ENCODE data around the gene RLN3. TPM values are rescaled to one million over a fixed set of nuclear protein-coding genes. Genes with fewer than 3 reads are reported as not detected.
A peak's percentile ranks its signal among the peaks of the same experiment; 100 is the strongest.
"Not testable (repeated sequence)": the region's sequence is repeated elsewhere in the genome, so short reads cannot be mapped to it uniquely, and the experiment has no call there.

The RLN3 gene
- total and polyA plus RNA-seq, 10 of the 15 experiments (the other 5 are each of a cell fraction or from before 2014, with no cell fraction given) = not detected

GRCh38 chr19:14033946-14034345 is 6.0 kb downstream of the RLN3 start:
- H3K4me3 ChIP-seq = peak overlapping the region; percentile 28
- TF ChIP-seq NFXL1 (IDR thresholded peaks at IDR 0.05; ENCODE audit: borderline replicate concordance) (peak; percentile 79; the same call in 1 of the 2 replicates), SMARCA5 (IDR thresholded peaks at IDR 0.05) (peak; percentile 79; the same call in 1 of the 2 replicates), BMI1 (IDR thresholded peaks at IDR 0.05; ENCODE audit: borderline replicate concordance) (no peak), ZNF217 (IDR thresholded peaks at IDR 0.05) (peak; percentile 77; the same call in 1 of the 2 replicates)
- TSS peak; percentile 83 for BruUV-seq (replicated peaks)
- H3K4me2 ChIP-seq (ENCODE audit: control insufficient read depth, insufficient read depth) = peak overlapping the region; percentile 44; the same call in 1 of the 2 replicates
- H3K4me1 ChIP-seq (ENCODE audit: control insufficient read depth, insufficient read depth, low read length) = peaks cover 8% of the 10 kb centered on the region
- H4K20me1 ChIP-seq (ENCODE audit: control insufficient read depth, insufficient read depth) = no peaks in the 10 kb centered on the region
- H3K9ac ChIP-seq (ENCODE audit: control insufficient read depth, insufficient read depth, low read length) = no peak overlapping the region
- CTCF ChIA-PET = interaction anchor here (1.2 to 4.4 kb wide), 5 partner anchors 10 to 56 kb away, joined by 3 to 38 read pairs (median 11); partner anchors contain the start of genes MISP3 and RFX1
- H3K9me3 ChIP-seq (replicated peaks; ENCODE audit: control insufficient read depth, insufficient read depth, low read length) = no peaks in the 10 kb centered on the region; the same call in 2 of the 3 replicates
- H3K79me2 ChIP-seq (ENCODE audit: control insufficient read depth, insufficient read depth, low read length) = peaks cover 10% of the 10 kb centered on the region
- SMC1A ChIA-PET (ENCODE audit: uncharacterized antibody, unreplicated experiment) = interaction anchor here (0.8 to 1.5 kb wide), 3 partner anchors 46 to 152 kb away, joined by 3 to 5 read pairs (median 3); no protein-coding TSS in a partner anchor
- no peak overlapping the region for H3K27ac ChIP-seq (ENCODE audit: control insufficient read depth, insufficient read depth)
- no peaks in the 10 kb centered on the region for H3K27me3 ChIP-seq (replicated peaks in 1 of 2; ENCODE audit: control insufficient read depth in 2 of 2, insufficient read depth in 2 of 2, low read length in 1 of 2)
- POLR2A ChIA-PET = interaction anchor here (0.6 to 1.5 kb wide), 3 partner anchors 11 to 554 kb away, joined by 3 to 4 read pairs (median 3); no protein-coding TSS in a partner anchor
- DNase-seq (ENCODE audit: low read depth, low spot score) (no peak), ATAC-seq (no peak), FAIRE-seq (no peak)
- H2AFZ ChIP-seq (ENCODE audit: control insufficient read depth, low read depth, low read length) = no peak overlapping the region
- in situ Hi-C loops (cut with MboI) = no loop called here
- 100% methylated on average over 2 of the region's 2 CpGs for WGBS (ENCODE audit: insufficient coverage, insufficient replicate concordance, low lambda C conversion rate, missing lambda C conversion rate)
- intact Hi-C loops (cut with micrococcal nuclease; ENCODE audit: unreplicated experiment) = loop anchor here (5.0 to 10.0 kb wide), 2 partner anchors 49 to 82 kb away; partner anchors contain the start of gene DCAF15
- H3K36me3 ChIP-seq (ENCODE audit: control insufficient read depth in 2 of 2, insufficient read depth in 2 of 2, low read length in 1 of 2) = peaks cover 0 to 3% of the 10 kb centered on the region in 2 experiments; a peak in 1 of 4 replicates
- RAD21 ChIA-PET (ENCODE audit: unreplicated experiment) = interaction anchor here (3.0 to 3.4 kb wide), 2 partner anchors 39 to 153 kb away, joined by 15 to 24 read pairs; partner anchors contain the start of gene MISP3

- SMC1A ChIA-PET (ENCODE audit: uncharacterized antibody, unreplicated experiment); H2AFZ ChIP-seq (ENCODE audit: control insufficient read depth, low read depth, low read length); H3K4me3 ChIP-seq; H3K9me3 ChIP-seq (replicated peaks; ENCODE audit: control insufficient read depth, insufficient read depth, low read length); H3K79me2 ChIP-seq (ENCODE audit: control insufficient read depth, insufficient read depth, low read length); BruUV-seq (replicated peaks); H3K4me2 ChIP-seq (ENCODE audit: control insufficient read depth, insufficient read depth); H3K27ac ChIP-seq (ENCODE audit: control insufficient read depth, insufficient read depth); H3K4me1 ChIP-seq (ENCODE audit: control insufficient read depth, insufficient read depth, low read length); H4K20me1 ChIP-seq (ENCODE audit: control insufficient read depth, insufficient read depth); H3K36me3 ChIP-seq (ENCODE audit: control insufficient read depth in 2 of 2, insufficient read depth in 2 of 2, low read length in 1 of 2); DNase-seq (ENCODE audit: low read depth, low spot score); ATAC-seq; H3K9ac ChIP-seq (ENCODE audit: control insufficient read depth, insufficient read depth, low read length); H3K27me3 ChIP-seq (replicated peaks in 1 of 2; ENCODE audit: control insufficient read depth in 2 of 2, insufficient read depth in 2 of 2, low read length in 1 of 2); in situ Hi-C loops (cut with MboI); FAIRE-seq: not testable (repeated sequence)
- WGBS (ENCODE audit: insufficient coverage, insufficient replicate concordance, low lambda C conversion rate, missing lambda C conversion rate) = 99% methylated on average over 12 of the region's 12 CpGs
- CTCF ChIA-PET = interaction anchor here (1.2 to 1.8 kb wide), 2 partner anchors 13 to 156 kb away, joined by 3 to 6 read pairs; no protein-coding TSS in a partner anchor
- RAD21 ChIA-PET (ENCODE audit: unreplicated experiment) = interaction anchor here (1.2 kb wide), 1 partner anchor 24 kb away, joined by 5 read pairs; no protein-coding TSS in a partner anchor
- POLR2A ChIA-PET = interaction anchor here (0.6 kb wide), 2 partner anchors 163 to 261 kb away, joined by 3 to 5 read pairs; partner anchors contain the start of gene C19orf53
- intact Hi-C loops (cut with micrococcal nuclease; ENCODE audit: unreplicated experiment) = loop anchor here (10.0 kb wide), 1 partner anchor 50 kb away; no protein-coding TSS in a partner anchor
Measured at GRCh38 chr19:14035159-14035558, 7.2 kb downstream of the RLN3 start.
